WERI-Rb-1 (cell line): ENCODE results near the gene LCMT1.

Experiments
- DNase-seq: peaks from one replicate; pipeline ENCODE4 v3.0.0-alpha.2; 2020
- H3K27ac ChIP-seq: fragments of 250-450 bp; sonication (Bioruptor Pico); 2 replicates; pipeline ENCODE4 v1.5.1; 2020; ENCODE audit warnings: mild to moderate bottlenecking, moderate library complexity
- H3K27me3 ChIP-seq: fragments of 250-450 bp; sonication (Bioruptor Pico); 2 replicates; pipeline ENCODE4 v1.5.1; 2021; ENCODE audit warnings: mild to moderate bottlenecking, low read depth, moderate library complexity; ENCODE audit not compliant: insufficient read depth, severe bottlenecking
- H3K36me3 ChIP-seq: fragments of 250-450 bp; sonication (Bioruptor Pico); 2 replicates; pipeline ENCODE4 v1.5.1; 2020; ENCODE audit warnings: mild to moderate bottlenecking, moderate library complexity
- H3K4me3 ChIP-seq: 2 replicates; pipeline ENCODE4 v1.5.1; 2011; ENCODE audit warnings: low read depth, mild to moderate bottlenecking, control low read depth, low read length
- H3K9me3 ChIP-seq: fragments of 250-450 bp; sonication (Bioruptor Pico); 2 replicates; pipeline ENCODE4 v1.5.1; 2021; ENCODE audit warnings: mild to moderate bottlenecking, moderate library complexity; ENCODE audit not compliant: severe bottlenecking
- CTCF ChIP-seq: IDR thresholded peaks from 2 replicates; pipeline ENCODE4 v1.5.1; 2011; ENCODE audit warnings: low read depth, mild to moderate bottlenecking, control low read depth, inconsistent platforms, low read length

The LCMT1 gene

DNA sequence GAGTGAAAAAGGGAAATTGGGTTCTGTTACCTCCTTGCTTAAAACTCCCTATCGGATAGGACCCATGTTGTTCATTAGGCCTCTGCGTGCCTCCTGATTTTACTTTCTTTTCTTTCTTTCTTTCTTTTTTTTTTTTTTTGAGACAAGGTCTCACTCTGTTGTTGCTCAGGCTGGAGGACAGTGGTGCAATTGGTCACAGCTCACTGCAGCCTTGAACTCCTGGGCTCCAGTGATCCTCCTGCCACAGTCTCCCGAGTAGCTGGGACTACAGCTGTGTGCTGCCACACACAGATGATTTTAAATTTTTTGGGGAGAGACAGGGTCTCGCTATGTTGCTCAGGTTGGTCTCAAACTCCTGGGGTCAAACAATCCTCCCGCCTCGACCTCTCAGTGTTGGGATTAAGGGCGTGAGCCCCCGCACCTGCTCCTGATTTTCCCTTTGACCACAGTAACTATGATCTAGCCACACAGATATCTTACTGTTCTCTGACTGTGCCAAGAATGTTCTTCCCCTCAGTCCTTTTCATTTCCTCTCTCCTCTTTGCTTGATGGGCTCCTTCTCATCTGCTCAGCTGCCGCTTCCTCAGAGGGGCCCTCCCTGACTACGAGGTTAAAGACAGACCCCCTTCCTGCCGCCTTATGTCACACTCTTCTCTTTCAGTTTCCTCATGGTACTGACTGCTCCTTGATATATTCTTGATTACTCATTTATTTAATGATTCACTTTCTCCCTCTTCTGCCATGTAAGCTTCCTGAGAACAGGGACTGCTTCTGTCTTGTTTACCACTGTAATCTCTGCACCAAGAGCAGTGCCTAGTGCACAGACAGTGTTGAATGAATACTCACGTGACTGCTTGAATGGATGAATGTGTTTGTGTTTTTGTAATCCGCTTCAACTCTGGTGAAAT lies 44.3 kb downstream of the LCMT1 start:
- Histone ChIP-seq H3K36me3 (peaks cover 5% of the 10 kb centered on the region), H3K9me3 (no peaks in the 10 kb centered on the region), H3K27me3 (no peaks in the 10 kb centered on the region), H3K27ac (no peak overlapping the region), H3K4me3 (no peak overlapping the region)
- DNase-seq = no peak
- no peak for TF ChIP-seq CTCF

- Histone ChIP-seq H3K4me3 (no peak overlapping the region), H3K27ac (no peak overlapping the region), H3K27me3 (no peaks in the 10 kb centered on the region), H3K36me3 (peaks cover 8% of the 10 kb centered on the region), H3K9me3 (no peaks in the 10 kb centered on the region)
- no peak for DNase-seq
- TF ChIP-seq CTCF = no peak
Measured at GRCh38 chr16:25157271-25157875, 45.8 kb downstream of the LCMT1 start.

DNA sequence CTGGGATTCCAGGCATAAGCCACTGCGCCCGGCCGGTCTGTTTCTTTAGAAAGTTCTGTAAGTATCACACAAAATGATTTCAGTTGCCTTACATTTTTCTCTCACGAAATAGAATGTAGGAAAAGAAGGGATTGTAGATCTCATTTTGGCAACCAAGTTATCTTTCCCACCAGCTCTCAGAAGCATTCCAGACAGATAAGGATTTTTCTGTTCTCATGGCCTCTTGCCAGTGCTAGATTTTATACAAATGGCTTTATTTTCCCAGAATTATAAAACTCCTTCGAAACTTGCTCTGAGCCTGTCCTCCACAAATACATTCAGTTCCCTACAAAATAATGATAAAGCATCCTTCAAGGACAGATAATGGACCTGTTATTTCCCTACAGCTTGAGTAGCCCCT lies 46.9 kb downstream of the LCMT1 start:
- Histone ChIP-seq H3K36me3 (peaks cover 13% of the 10 kb centered on the region), H3K27me3 (no peaks in the 10 kb centered on the region), H3K27ac (no peak overlapping the region), H3K4me3 (no peak overlapping the region), H3K9me3 (no peaks in the 10 kb centered on the region)
- no peak for TF ChIP-seq CTCF
- DNase-seq = no peak

DNA sequence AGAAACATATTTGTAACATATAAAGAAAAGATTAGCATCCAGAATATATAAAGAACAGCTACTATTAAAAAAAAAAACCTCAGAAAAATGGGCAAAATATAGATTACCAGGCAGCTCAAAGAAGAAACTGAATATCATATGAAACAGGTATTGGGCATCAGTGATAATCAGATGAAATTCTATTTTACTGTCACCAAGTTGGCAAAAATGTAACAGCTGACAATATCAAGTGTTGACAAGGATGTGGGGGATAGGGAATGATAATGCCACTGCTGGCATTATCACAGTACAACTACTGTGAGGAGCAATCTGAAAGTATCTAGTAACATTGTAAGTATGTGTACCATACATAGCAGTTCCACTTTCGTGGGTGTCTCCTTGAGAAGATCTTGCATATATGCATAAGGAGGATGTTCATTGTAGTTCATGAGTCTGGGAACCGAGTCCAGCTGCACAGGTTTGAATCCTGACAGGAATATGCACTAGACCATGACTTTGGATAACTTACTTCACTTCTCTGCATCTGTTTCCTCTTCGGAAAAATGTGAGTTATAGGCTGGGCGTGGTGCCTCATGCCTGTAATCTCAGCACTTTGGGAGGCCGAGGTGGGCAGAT lies 50.3 kb downstream of the LCMT1 start:
- no peak overlapping the region for H3K4me3 ChIP-seq
- H3K36me3 ChIP-seq = peaks cover 36% of the 10 kb centered on the region
- H3K9me3 ChIP-seq = no peaks in the 10 kb centered on the region
- no peak for TF ChIP-seq CTCF
- no peak for DNase-seq
- H3K27me3 ChIP-seq = no peaks in the 10 kb centered on the region
- no peak overlapping the region for H3K27ac ChIP-seq

- H3K36me3 ChIP-seq = peaks cover 32% of the 10 kb centered on the region
- H3K27ac ChIP-seq = no peak overlapping the region
- no peaks in the 10 kb centered on the region for H3K9me3 ChIP-seq
- H3K4me3 ChIP-seq = no peak overlapping the region
- no peak for DNase-seq
- TF ChIP-seq CTCF = no peak
- H3K27me3 ChIP-seq = no peaks in the 10 kb centered on the region
Measured at GRCh38 chr16:25163683-25164082, 52.1 kb downstream of the LCMT1 start.
